PFSK-1 (cell line): ENCODE measurements around the gene FGGY.

Experiments used
- FOXP2 ChIP-seq: optimal IDR thresholded peaks from 2 replicates; pipeline ENCODE3; 2011; ENCODE audit warnings: borderline replicate concordance, control low read depth, inconsistent platforms; ENCODE audit not compliant: insufficient read depth; ENCODE audit errors: extremely low read length, extremely low read depth
- POLR2AphosphoS5 ChIP-seq: IDR thresholded peaks from 2 replicates; pipeline ENCODE4 v1.6.1; 2012; ENCODE audit warnings: low read depth, mild to moderate bottlenecking, control low read depth, low read length, moderate library complexity
- SIN3A ChIP-seq: IDR thresholded peaks from 2 replicates; pipeline ENCODE4 v1.6.1; 2012; ENCODE audit warnings: mild to moderate bottlenecking, low read length, moderate library complexity, borderline replicate concordance; ENCODE audit not compliant: insufficient read depth
- TF ChIP-seq, protein P1 (sequence below), 2 experiments: IDR thresholded peaks; 2 replicates each; pipeline versions ENCODE4 v1.6.1 to v1.8.0; 2011 to 2012; ENCODE audit warnings: low read depth in 2 of 2, low read length in 2 of 2, control low read depth in 1 of 2, inconsistent platforms in 1 of 2, mild to moderate bottlenecking in 1 of 2, moderate library complexity in 1 of 2; ENCODE audit not compliant: insufficient read depth in 1 of 2

DNA sequence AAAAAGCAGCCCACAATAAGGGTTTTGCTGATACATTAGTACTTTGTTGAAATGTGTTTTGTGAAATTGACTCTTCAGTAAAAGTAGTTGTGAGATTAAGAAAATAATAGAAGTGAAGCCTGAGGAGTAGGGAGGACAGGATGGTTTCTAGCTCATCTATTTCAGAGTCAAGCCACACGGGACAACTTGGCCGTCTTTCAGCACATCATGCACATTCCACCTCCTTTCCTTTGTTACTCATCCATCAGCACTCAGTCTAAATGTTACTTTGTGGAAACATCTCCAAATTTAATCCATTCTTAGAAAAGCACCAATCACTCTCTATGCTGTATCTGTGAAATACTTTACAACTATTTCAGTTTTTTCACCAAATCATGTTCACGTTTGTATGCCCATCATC lies 223.3 kb downstream of the FGGY start:
- TF ChIP-seq, protein P1, sequence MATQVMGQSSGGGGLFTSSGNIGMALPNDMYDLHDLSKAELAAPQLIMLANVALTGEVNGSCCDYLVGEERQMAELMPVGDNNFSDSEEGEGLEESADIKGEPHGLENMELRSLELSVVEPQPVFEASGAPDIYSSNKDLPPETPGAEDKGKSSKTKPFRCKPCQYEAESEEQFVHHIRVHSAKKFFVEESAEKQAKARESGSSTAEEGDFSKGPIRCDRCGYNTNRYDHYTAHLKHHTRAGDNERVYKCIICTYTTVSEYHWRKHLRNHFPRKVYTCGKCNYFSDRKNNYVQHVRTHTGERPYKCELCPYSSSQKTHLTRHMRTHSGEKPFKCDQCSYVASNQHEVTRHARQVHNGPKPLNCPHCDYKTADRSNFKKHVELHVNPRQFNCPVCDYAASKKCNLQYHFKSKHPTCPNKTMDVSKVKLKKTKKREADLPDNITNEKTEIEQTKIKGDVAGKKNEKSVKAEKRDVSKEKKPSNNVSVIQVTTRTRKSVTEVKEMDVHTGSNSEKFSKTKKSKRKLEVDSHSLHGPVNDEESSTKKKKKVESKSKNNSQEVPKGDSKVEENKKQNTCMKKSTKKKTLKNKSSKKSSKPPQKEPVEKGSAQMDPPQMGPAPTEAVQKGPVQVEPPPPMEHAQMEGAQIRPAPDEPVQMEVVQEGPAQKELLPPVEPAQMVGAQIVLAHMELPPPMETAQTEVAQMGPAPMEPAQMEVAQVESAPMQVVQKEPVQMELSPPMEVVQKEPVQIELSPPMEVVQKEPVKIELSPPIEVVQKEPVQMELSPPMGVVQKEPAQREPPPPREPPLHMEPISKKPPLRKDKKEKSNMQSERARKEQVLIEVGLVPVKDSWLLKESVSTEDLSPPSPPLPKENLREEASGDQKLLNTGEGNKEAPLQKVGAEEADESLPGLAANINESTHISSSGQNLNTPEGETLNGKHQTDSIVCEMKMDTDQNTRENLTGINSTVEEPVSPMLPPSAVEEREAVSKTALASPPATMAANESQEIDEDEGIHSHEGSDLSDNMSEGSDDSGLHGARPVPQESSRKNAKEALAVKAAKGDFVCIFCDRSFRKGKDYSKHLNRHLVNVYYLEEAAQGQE (IDR thresholded peaks at IDR 0.05; ENCODE audit: insufficient read depth in 1 of 2, low read depth in 2 of 2, low read length in 2 of 2), result no peak
- no peak for TF ChIP-seq POLR2AphosphoS5
- TF ChIP-seq FOXP2, result no peak
- no peak for TF ChIP-seq SIN3A
